ENCODE measurements around the gene ENTPD7.

The ENTPD7 gene

GRCh38 chr10:99674762-99675161 is 15.5 kb downstream of the ENTPD7 start:
- H3K4me3 ChIP-seq (ENCODE audit: low read length): no peak overlapping the region
- no peak for DNase-seq (ENCODE audit: low read depth)
- TF ChIP-seq, protein P1, sequence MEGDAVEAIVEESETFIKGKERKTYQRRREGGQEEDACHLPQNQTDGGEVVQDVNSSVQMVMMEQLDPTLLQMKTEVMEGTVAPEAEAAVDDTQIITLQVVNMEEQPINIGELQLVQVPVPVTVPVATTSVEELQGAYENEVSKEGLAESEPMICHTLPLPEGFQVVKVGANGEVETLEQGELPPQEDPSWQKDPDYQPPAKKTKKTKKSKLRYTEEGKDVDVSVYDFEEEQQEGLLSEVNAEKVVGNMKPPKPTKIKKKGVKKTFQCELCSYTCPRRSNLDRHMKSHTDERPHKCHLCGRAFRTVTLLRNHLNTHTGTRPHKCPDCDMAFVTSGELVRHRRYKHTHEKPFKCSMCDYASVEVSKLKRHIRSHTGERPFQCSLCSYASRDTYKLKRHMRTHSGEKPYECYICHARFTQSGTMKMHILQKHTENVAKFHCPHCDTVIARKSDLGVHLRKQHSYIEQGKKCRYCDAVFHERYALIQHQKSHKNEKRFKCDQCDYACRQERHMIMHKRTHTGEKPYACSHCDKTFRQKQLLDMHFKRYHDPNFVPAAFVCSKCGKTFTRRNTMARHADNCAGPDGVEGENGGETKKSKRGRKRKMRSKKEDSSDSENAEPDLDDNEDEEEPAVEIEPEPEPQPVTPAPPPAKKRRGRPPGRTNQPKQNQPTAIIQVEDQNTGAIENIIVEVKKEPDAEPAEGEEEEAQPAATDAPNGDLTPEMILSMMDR (conservative IDR thresholded peaks at IDR 0.05; ENCODE audit: low read length): no peak

GRCh38 chr10:99676426-99676825 is 17.1 kb downstream of the ENTPD7 start:
- no peak overlapping the region for H3K4me3 ChIP-seq (ENCODE audit: low read length)
- TF ChIP-seq, protein P1 (conservative IDR thresholded peaks at IDR 0.05; ENCODE audit: low read length): no peak
- peak; percentile 96 for DNase-seq (ENCODE audit: low read depth)

- no peak overlapping the region for H3K4me3 ChIP-seq (ENCODE audit: low read length)
- DNase-seq (ENCODE audit: low read depth): peak; percentile 21
- TF ChIP-seq, protein P1 (conservative IDR thresholded peaks at IDR 0.05; ENCODE audit: low read length): no peak
Measured at GRCh38 chr10:99676895-99677294, 17.6 kb downstream of the ENTPD7 start.

- TF ChIP-seq, protein P1 (conservative IDR thresholded peaks at IDR 0.05; ENCODE audit: low read length): no peak
- peak; percentile 73 for DNase-seq (ENCODE audit: low read depth)
- no peak overlapping the region for H3K4me3 ChIP-seq (ENCODE audit: low read length)
Measured at GRCh38 chr10:99678921-99679320, 19.6 kb downstream of the ENTPD7 start.

- peak; percentile 93 for DNase-seq (ENCODE audit: low read depth)
Measured at GRCh38 chr10:99681553-99681952, 22.2 kb downstream of the ENTPD7 start.

GRCh38 chr10:99682032-99682431 is 22.7 kb downstream of the ENTPD7 start:
- no peak overlapping the region for H3K4me3 ChIP-seq (ENCODE audit: low read length)
- DNase-seq (ENCODE audit: low read depth): no peak
- TF ChIP-seq, protein P1 (conservative IDR thresholded peaks at IDR 0.05; ENCODE audit: low read length): no peak

More at GRCh38 chr10:99681553-99681952, 22.2 kb downstream of the ENTPD7 start:
- TF ChIP-seq, protein P1 (conservative IDR thresholded peaks at IDR 0.05; ENCODE audit: low read length): 0 out of 2 replicates have a peak, but pooled peaks have one; percentile 9
- no peak overlapping the region for H3K4me3 ChIP-seq (ENCODE audit: low read length)

DNA sequence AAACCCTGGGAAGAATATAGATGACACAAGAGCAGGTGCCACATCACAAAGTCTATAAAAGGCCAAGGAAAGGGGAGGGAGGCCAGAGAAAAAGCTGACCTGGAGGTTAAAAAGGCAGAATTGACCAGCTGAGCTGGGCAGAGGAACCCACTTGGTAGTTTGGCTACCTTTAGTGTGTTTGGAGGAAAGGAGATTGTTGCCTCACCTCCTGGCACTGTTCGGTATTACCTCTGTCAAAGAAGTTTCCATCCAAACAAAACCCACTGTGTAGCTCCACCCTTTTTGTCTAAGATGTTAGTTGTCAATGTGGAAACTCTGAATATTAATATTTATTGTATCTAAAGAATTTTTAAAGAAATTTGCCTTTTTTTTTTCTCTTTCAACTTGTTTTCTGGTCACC is 23.4 kb downstream of the ENTPD7 start:
- TF ChIP-seq, protein P1 (conservative IDR thresholded peaks at IDR 0.05; ENCODE audit: low read length): no peak
- no peak overlapping the region for H3K4me3 ChIP-seq (ENCODE audit: low read length)
- no peak for DNase-seq (ENCODE audit: low read depth)
